BJ (cell line): ENCODE results near the gene KDM1A. TPM values are rescaled to one million over a fixed set of nuclear protein-coding genes. Genes with fewer than 3 reads are reported as not detected.

Experiments
- CTCF ChIA-PET: fragments of 350-600 bp; formaldehyde crosslinking; extraction: SDS; loops from one replicate; lab custom pipeline; 2021; ENCODE audit warnings: antibody characterized with exemption, inconsistent platforms; lab: Yijun Ruan, JAX
- POLR2A ChIA-PET: fragments of 300-600 bp; sonication (Branson Sonifier 250); formaldehyde crosslinking; extraction: SDS; loops from one replicate; lab custom pipeline; 2021; ENCODE audit warnings: antibody characterized with exemption; lab: Charles Lee
- DNase-seq: peaks from one replicate; pipeline ENCODE4 v3.0.0-alpha.2; 2011; ENCODE audit warnings: low read depth
- H3K27me3 ChIP-seq: 2 replicates; pipeline ENCODE4 v1.6.0; 2011; ENCODE audit warnings: low read length; ENCODE audit not compliant: control insufficient read depth, insufficient read depth
- H3K36me3 ChIP-seq: 2 replicates; pipeline ENCODE4 v1.5.1; 2011; ENCODE audit warnings: low read length; ENCODE audit not compliant: control insufficient read depth, insufficient read depth
- H3K4me3 ChIP-seq: 2 replicates; pipeline ENCODE4 v1.5.1; 2011; ENCODE audit warnings: low read depth, mild to moderate bottlenecking, control low read depth, low read length
- CTCF ChIP-seq: IDR thresholded peaks from 2 replicates; pipeline ENCODE4 v1.5.1; 2011; ENCODE audit warnings: low read depth, mild to moderate bottlenecking, control low read depth, inconsistent platforms, low read length, moderate library complexity; ENCODE audit not compliant: insufficient read depth
- polyA plus RNA-seq: library from polyadenylated mRNA; depleted of rRNA; stranded (reverse); fragments of >200 nt; gene quantifications from 2 replicates; pipeline ENCODE4 v1.2.3, GENCODE V29; 2011

KDM1A gene
- polyA plus RNA-seq, 1 experiment, result 52.2 TPM

DNA sequence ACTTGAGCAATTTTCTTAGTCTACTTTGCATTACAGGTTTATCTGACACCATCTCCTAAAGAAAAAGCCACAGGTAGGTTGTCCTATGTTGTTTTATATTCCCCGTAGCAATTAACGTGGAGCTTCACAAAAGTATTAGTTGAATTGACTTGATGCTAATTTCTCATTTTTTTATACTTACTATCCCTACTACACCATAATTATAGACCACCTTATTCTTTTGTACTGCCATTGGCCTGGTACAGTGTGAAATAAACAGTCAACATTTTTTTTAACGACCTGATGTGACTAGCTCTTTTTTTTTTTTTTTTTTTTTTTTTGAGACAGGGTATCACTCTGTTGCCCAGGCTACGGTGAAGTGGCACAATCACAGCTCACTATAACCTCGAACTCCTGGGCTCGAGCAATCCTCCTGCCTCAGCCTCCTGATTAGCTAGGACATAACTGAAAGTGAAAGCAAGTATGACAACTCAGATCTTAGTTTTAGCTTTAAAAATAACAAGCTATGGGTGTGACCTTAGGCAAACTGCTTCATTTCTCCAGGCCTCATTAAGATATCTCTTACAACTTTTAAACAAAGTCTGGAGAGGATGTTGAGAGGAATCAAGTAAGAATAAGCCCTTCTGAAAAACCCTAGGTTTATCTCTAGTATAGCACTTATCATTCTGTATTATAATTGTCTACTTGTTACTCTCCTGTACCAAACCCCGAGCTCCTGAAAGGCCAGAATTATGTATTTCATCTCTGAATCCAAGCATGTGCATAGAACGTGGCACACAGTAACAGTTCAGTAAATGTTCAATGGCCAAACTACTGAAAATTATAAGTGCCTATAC lies 99.9 kb downstream of the KDM1A start:
- ChIA-PET CTCF (interaction anchor here (1.4 to 2.4 kb wide), 3 partner anchors 19 to 65 kb away, joined by 3 to 12 read pairs (median 10); no protein-coding TSS in a partner anchor), POLR2A (interaction anchor here (0.6 kb wide), 2 partner anchors 17 to 117 kb away, joined by 3 read pairs; no protein-coding TSS in a partner anchor)
- no peak for TF ChIP-seq CTCF
- no peak overlapping the region for H3K4me3 ChIP-seq
- no peaks in the 10 kb centered on the region for H3K27me3 ChIP-seq
- no peak for DNase-seq
- H3K36me3 ChIP-seq, result no peaks in the 10 kb centered on the region

GRCh38 chr1:23120383-23120782 lies 101.1 kb downstream of the KDM1A start:
- DNase-seq, result no peak
- TF ChIP-seq CTCF, result no peak
- ChIA-PET POLR2A (no interaction called here), CTCF (interaction anchor here (1.4 to 2.4 kb wide), 3 partner anchors 11 to 64 kb away, joined by 4 to 12 read pairs (median 5); no protein-coding TSS in a partner anchor)
- Histone ChIP-seq H3K4me3 (no peak overlapping the region), H3K27me3 (no peaks in the 10 kb centered on the region), H3K36me3 (no peaks in the 10 kb centered on the region)

DNA sequence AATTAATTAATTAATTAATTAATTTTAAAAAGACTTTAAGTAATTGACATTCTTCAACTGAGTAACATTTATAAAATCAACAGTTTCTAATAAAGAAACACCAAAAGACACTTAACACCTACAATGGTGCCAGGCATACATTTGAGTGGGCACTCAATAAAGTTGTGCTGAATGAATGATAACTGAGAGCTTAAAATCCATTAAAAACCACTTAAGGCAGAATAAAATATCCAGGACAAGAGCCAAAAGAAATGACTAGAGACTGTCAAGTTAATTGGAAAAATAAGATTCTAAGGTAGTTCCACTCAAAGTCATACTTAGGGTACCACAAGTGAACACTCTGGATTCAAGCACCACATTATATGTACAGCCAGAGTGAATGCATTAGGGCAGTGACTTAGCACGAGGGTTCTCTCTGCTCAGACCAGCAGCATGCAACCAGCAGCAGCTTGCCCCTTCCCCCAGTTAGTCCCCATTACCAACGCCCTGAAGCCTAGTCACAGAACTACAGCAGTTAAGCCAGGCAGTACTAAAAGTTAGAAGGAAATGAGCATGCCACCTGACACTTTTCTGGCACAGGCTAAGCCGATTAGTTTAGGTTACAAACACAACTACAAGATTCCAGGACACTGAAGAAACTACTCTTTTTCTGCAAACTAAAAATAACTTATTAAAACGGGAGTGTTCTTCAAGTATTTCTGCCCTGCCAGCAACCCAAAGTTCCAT lies 102.9 kb downstream of the KDM1A start:
- Histone ChIP-seq H3K36me3 (no peaks in the 10 kb centered on the region), H3K27me3 (no peaks in the 10 kb centered on the region), H3K4me3 (no peak overlapping the region)
- ChIA-PET CTCF (interaction anchor here (3.8 kb wide), 1 partner anchor 62 kb away, joined by 12 read pairs; no protein-coding TSS in a partner anchor), POLR2A (no interaction called here)
- DNase-seq, result no peak
- TF ChIP-seq CTCF, result no peak

- Histone ChIP-seq H3K27me3 (no peaks in the 10 kb centered on the region), H3K4me3 (no peak overlapping the region), H3K36me3 (no peaks in the 10 kb centered on the region)
- CTCF ChIA-PET, result interaction anchor here (3.8 kb wide), 1 partner anchor 62 kb away, joined by 12 read pairs; no protein-coding TSS in a partner anchor
- no peak for TF ChIP-seq CTCF
- no peak for DNase-seq
- POLR2A ChIA-PET, result no interaction called here
Measured at GRCh38 chr1:23122796-23123195, 103.5 kb downstream of the KDM1A start.

DNA sequence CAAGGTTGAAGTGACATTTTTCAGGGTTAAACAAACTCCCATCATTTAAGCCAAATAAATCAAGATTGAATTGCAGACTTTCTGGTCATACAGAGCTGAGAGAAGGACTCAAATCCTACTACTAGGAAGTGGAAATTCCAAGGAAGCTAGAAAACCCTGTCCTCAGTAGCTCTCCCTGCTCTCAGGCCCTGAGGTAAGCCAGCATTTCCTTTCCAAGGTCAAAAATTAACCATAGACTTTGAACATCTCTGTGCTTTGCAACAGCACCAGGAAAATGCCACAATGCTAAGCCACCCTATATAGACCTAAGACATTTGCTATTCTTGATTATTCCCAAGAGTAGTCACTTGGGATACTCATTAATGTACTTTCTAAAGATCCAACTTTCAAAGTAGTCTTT lies 104.3 kb downstream of the KDM1A start:
- POLR2A ChIA-PET, result interaction anchor here (0.6 kb wide), 1 partner anchor 9 kb away, joined by 7 read pairs; no protein-coding TSS in a partner anchor
- Histone ChIP-seq H3K27me3 (no peaks in the 10 kb centered on the region), H3K36me3 (no peaks in the 10 kb centered on the region), H3K4me3 (no peak overlapping the region)
- no peak for TF ChIP-seq CTCF
- DNase-seq, result no peak
- CTCF ChIA-PET, result interaction anchor here (3.8 kb wide), 1 partner anchor 61 kb away, joined by 12 read pairs; no protein-coding TSS in a partner anchor
